ENCODE data around the gene DSC3.

Gene DSC3

DNA sequence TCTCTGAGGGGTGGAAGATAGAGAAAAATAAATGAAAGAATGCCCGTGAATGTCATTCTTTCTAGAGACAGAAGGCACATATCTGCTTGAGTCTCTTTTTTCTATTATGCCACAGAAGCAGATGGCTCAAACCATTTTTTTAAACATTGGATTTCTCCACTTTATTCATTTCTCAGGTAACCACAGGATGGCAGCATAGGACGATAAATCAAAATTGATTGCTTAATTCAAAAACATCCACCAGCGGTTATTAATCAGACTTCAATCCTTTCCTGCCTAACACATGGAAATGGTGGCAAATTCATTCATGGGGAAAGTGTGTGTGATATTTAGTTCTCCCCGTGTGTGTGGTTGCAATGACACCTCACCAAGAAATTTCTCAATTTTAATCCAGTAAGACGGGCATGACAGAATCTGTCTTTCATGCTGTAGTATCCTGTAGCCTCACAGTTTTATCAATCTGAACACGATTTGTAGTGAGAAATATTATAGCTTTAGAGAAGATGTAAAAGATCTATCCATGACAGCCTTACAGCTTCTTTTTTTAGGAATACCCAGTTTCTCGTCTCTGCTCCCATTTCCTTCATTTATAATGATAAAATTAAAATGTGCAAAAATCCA is 72.2 kb downstream of the DSC3 start:
- POLR2A ChIA-PET, result no interaction called here
- Histone ChIP-seq H3K4me1 (ENCODE audit: control insufficient read depth, insufficient read depth, low read length) (no peaks in the 10 kb centered on the region), H3K4me3 (ENCODE audit: low read depth, low read length) (no peak overlapping the region), H3K9me3 (ENCODE audit: control insufficient read depth, insufficient read depth, low read depth, low read length) (no peaks in the 10 kb centered on the region), H3K27ac (ENCODE audit: extremely low read depth, low read depth, low read length) (no peak overlapping the region), H3K36me3 (ENCODE audit: control insufficient read depth in 2 of 2, insufficient read depth in 1 of 2, low read length in 2 of 2) (no peaks in the 10 kb centered on the region)
- CTCF ChIA-PET, result interaction anchor here (0.6 to 2.6 kb wide), 26 partner anchors 9 to 1095 kb away, joined by 3 to 41 read pairs (median 3); no protein-coding TSS in a partner anchor
- TF ChIP-seq KLF1 (tag by site-specific recombination; IDR thresholded peaks at IDR 0.05) (no peak), ZNF112 (tag by site-specific recombination; IDR thresholded peaks at IDR 0.05) (no peak), KLF17 (tag by site-specific recombination; IDR thresholded peaks at IDR 0.05) (no peak), ZNF555 (tag by site-specific recombination; conservative IDR thresholded peaks at IDR 0.05) (no peak), ZNF624 (tag by site-specific recombination; IDR thresholded peaks at IDR 0.05) (no peak), ZNF362 (tag by site-specific recombination; IDR thresholded peaks at IDR 0.05) (no peak), ZNF837 (tag by site-specific recombination; IDR thresholded peaks at IDR 0.05) (no peak), ZNF2 (tag by site-specific recombination; IDR thresholded peaks at IDR 0.05) (no peak), ZFP69B (tag by site-specific recombination; IDR thresholded peaks at IDR 0.05) (no peak), ZNF544 (tag by site-specific recombination; IDR thresholded peaks at IDR 0.05) (no peak), ZBTB21 (tag by site-specific recombination; IDR thresholded peaks at IDR 0.05) (no peak), ZNF843 (tag by site-specific recombination; IDR thresholded peaks at IDR 0.05) (no peak), ZNF626 (tag by site-specific recombination; IDR thresholded peaks at IDR 0.05) (no peak), ZNF155 (tag by site-specific recombination; IDR thresholded peaks at IDR 0.05) (no peak), ZNF600 (tag by site-specific recombination; IDR thresholded peaks at IDR 0.05) (no peak), WT1 (tag by site-specific recombination; IDR thresholded peaks at IDR 0.05) (no peak), ZNF777 (tag by site-specific recombination; IDR thresholded peaks at IDR 0.05; ENCODE audit: borderline replicate concordance) (no peak), ZFP37 (tag by site-specific recombination; IDR thresholded peaks at IDR 0.05) (no peak), ZNF311 (tag by site-specific recombination; IDR thresholded peaks at IDR 0.05; ENCODE audit: borderline replicate concordance) (no peak), ZNF660 (tag by site-specific recombination; IDR thresholded peaks at IDR 0.05) (0 out of 2 replicates have a peak, but pooled peaks have one; percentile 46), ZNF223 (tag by site-specific recombination; IDR thresholded peaks at IDR 0.05) (no peak), ZNF596 (tag by site-specific recombination; IDR thresholded peaks at IDR 0.05) (no peak)
- TF ChIP-seq, protein P1, sequence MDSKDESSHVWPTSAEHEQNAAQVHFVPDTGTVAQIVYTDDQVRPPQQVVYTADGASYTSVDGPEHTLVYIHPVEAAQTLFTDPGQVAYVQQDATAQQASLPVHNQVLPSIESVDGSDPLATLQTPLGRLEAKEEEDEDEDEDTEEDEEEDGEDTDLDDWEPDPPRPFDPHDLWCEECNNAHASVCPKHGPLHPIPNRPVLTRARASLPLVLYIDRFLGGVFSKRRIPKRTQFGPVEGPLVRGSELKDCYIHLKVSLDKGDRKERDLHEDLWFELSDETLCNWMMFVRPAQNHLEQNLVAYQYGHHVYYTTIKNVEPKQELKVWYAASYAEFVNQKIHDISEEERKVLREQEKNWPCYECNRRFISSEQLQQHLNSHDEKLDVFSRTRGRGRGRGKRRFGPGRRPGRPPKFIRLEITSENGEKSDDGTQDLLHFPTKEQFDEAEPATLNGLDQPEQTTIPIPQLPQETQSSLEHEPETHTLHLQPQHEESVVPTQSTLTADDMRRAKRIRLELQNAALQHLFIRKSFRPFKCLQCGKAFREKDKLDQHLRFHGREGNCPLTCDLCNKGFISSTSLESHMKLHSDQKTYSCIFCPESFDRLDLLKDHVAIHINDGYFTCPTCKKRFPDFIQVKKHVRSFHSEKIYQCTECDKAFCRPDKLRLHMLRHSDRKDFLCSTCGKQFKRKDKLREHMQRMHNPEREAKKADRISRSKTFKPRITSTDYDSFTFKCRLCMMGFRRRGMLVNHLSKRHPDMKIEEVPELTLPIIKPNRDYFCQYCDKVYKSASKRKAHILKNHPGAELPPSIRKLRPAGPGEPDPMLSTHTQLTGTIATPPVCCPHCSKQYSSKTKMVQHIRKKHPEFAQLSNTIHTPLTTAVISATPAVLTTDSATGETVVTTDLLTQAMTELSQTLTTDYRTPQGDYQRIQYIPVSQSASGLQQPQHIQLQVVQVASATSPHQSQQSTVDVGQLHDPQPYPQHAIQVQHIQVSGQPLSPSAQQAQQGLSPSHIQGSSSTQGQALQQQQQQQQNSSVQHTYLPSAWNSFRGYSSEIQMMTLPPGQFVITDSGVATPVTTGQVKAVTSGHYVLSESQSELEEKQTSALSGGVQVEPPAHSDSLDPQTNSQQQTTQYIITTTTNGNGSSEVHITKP (tag by site-specific recombination; IDR thresholded peaks at IDR 0.05), result peak; percentile 88
- TF ChIP-seq, protein P2, sequence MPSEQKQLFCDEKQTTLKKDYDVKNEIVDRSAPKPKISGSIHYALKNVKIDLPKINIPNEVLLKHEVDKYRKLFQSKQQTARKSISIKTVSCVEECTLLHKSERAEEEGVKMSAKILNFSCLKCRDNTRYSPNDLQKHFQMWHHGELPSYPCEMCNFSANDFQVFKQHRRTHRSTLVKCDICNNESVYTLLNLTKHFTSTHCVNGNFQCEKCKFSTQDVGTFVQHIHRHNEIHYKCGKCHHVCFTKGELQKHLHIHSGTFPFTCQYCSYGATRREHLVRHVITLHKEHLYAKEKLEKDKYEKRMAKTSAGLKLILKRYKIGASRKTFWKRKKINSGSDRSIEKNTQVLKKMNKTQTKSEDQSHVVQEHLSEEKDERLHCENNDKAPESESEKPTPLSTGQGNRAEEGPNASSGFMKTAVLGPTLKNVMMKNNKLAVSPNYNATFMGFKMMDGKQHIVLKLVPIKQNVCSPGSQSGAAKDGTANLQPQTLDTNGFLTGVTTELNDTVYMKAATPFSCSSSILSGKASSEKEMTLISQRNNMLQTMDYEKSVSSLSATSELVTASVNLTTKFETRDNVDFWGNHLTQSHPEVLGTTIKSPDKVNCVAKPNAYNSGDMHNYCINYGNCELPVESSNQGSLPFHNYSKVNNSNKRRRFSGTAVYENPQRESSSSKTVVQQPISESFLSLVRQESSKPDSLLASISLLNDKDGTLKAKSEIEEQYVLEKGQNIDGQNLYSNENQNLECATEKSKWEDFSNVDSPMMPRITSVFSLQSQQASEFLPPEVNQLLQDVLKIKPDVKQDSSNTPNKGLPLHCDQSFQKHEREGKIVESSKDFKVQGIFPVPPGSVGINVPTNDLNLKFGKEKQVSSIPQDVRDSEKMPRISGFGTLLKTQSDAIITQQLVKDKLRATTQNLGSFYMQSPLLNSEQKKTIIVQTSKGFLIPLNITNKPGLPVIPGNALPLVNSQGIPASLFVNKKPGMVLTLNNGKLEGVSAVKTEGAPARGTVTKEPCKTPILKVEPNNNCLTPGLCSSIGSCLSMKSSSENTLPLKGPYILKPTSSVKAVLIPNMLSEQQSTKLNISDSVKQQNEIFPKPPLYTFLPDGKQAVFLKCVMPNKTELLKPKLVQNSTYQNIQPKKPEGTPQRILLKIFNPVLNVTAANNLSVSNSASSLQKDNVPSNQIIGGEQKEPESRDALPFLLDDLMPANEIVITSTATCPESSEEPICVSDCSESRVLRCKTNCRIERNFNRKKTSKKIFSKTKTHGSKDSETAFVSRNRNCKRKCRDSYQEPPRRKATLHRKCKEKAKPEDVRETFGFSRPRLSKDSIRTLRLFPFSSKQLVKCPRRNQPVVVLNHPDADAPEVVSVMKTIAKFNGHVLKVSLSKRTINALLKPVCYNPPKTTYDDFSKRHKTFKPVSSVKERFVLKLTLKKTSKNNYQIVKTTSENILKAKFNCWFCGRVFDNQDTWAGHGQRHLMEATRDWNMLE (tag by site-specific recombination; conservative IDR thresholded peaks at IDR 0.05; ENCODE audit: low read depth), result no peak
- TF ChIP-seq, protein P3, sequence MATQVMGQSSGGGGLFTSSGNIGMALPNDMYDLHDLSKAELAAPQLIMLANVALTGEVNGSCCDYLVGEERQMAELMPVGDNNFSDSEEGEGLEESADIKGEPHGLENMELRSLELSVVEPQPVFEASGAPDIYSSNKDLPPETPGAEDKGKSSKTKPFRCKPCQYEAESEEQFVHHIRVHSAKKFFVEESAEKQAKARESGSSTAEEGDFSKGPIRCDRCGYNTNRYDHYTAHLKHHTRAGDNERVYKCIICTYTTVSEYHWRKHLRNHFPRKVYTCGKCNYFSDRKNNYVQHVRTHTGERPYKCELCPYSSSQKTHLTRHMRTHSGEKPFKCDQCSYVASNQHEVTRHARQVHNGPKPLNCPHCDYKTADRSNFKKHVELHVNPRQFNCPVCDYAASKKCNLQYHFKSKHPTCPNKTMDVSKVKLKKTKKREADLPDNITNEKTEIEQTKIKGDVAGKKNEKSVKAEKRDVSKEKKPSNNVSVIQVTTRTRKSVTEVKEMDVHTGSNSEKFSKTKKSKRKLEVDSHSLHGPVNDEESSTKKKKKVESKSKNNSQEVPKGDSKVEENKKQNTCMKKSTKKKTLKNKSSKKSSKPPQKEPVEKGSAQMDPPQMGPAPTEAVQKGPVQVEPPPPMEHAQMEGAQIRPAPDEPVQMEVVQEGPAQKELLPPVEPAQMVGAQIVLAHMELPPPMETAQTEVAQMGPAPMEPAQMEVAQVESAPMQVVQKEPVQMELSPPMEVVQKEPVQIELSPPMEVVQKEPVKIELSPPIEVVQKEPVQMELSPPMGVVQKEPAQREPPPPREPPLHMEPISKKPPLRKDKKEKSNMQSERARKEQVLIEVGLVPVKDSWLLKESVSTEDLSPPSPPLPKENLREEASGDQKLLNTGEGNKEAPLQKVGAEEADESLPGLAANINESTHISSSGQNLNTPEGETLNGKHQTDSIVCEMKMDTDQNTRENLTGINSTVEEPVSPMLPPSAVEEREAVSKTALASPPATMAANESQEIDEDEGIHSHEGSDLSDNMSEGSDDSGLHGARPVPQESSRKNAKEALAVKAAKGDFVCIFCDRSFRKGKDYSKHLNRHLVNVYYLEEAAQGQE (tag by site-specific recombination; IDR thresholded peaks at IDR 0.05), result no peak
